MCF 10A (cell line): Measurements from ENCODE around the gene IDH3B. TPM values are rescaled to one million over a fixed set of nuclear protein-coding genes. Genes with fewer than 3 reads are reported as not detected.

Source experiments
- BruUV-seq: library from RNA; stranded (reverse); fragments of 400-500 nt; replicated peaks from 2 replicates; lab custom pipeline; 2021; lab: Mats Ljungman, UMichigan
- CTCF ChIA-PET: fragments of 300-600 bp; sonication (Branson Sonifier 250); formaldehyde crosslinking; extraction: SDS; loops from one replicate; lab custom pipeline; 2021; ENCODE audit warnings: antibody characterized with exemption, inconsistent platforms; lab: Yijun Ruan, JAX
- POLR2A ChIA-PET: fragments of 300-600, 350-650 bp; sonication (Branson Sonifier 250); formaldehyde crosslinking; extraction: SDS; loops from one replicate; lab custom pipeline; 2020; ENCODE audit warnings: antibody characterized with exemption, inconsistent platforms; lab: Yijun Ruan, JAX
- DNase-seq: peaks from one replicate; pipeline ENCODE4 v3.0.0-alpha.2; 2018; ENCODE audit not compliant: unreplicated experiment
- H3K27ac Mint-ChIP-seq: one replicate; pipeline ENCODE4 v1.8.0; 2022; ENCODE audit warnings: mild to moderate bottlenecking, low read depth, mixed read lengths; ENCODE audit not compliant: unreplicated experiment
- H3K27me3 Mint-ChIP-seq: one replicate; pipeline ENCODE4 v1.8.0; 2022; ENCODE audit warnings: mixed read lengths; ENCODE audit not compliant: insufficient read depth, unreplicated experiment
- H3K36me3 Mint-ChIP-seq: one replicate; pipeline ENCODE4 v1.8.0; 2022; ENCODE audit warnings: mild to moderate bottlenecking, moderate library complexity, mixed read lengths; ENCODE audit not compliant: insufficient read depth, unreplicated experiment
- H3K4me1 Mint-ChIP-seq: one replicate; pipeline ENCODE4 v1.8.0; 2022; ENCODE audit warnings: mixed read lengths; ENCODE audit not compliant: insufficient read depth, unreplicated experiment
- H3K4me3 Mint-ChIP-seq: one replicate; pipeline ENCODE4 v1.8.0; 2022; ENCODE audit warnings: mild to moderate bottlenecking, moderate library complexity, mixed read lengths; ENCODE audit not compliant: unreplicated experiment
- H3K9me3 Mint-ChIP-seq: one replicate; pipeline ENCODE4 v1.8.0; 2022; ENCODE audit warnings: mixed read lengths; ENCODE audit not compliant: unreplicated experiment
- intact Hi-C: fragments of 100-400 bp; cut with micrococcal nuclease; formaldehyde crosslinking; loops from 2 replicates; pipeline ENCODE4 v1.14.1; 2022
- total RNA-seq: library from RNA; stranded (reverse); gene quantifications from 2 replicates; pipeline ENCODE4 v1.2.3, GENCODE V29; 2022
- TF ChIP-seq, protein P1 (sequence below): fragments of 200-600 bp; IDR thresholded peaks from one replicate; pipeline ENCODE4 v1.8.0; 2022; ENCODE audit warnings: antibody characterized with exemption, mild to moderate bottlenecking; ENCODE audit not compliant: unreplicated experiment

IDH3B gene
- total RNA-seq, 1 experiment from 2014 or later: 102 TPM

DNA sequence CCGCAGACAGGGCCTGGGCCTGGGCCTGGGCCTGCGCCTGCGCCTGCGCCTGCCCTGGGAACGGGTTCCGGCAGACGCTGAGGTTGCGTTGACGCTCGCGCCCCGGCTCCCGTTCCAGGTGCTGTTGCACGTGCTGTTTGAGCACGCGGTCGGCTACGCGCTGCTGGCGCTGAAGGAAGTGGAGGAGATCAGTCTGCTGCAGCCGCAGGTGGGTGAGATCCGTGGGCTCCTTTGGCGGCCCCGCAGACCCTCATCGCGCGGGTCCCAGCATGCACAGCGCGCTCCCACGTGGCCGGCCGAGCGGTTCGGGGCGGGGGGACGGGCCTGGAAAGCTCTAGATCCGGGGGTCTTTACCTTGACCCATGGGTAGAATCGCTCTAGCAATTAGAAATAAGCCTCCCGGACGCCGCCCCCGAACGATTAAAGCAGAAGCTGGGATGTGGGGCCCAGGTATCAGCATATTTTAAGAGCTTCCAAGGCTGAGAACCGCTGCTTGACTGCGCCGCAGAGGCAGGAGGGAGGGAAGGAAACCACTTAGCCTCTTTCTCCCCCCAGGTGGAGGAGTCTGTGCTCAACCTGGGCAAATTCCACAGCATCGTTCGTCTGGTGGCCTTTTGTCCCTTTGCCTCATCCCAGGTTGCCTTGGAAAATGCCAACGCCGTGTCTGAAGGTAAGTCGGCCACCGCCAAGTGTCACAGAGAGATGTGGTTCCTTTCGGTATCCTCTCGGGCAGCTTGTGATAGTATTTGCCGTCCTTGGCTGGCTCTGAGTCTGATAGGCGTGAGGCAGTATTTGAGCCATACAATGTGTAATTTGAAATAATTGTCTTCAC, 11.1 kb downstream of the IDH3B start:
- TSS peak; percentile 65 for BruUV-seq
- ChIA-PET POLR2A (interaction anchor here (0.6 to 6.7 kb wide), 35 partner anchors 11 to 876 kb away, joined by 3 to 241 read pairs (median 4); partner anchors contain the start of genes IDH3B, ITPA, MRPS26 and PCED1A), CTCF (interaction anchor here (0.6 to 2.4 kb wide), 9 partner anchors 13 to 1148 kb away, joined by 3 to 8 read pairs (median 4); no protein-coding TSS in a partner anchor)
- H3K27me3 Mint-ChIP-seq: no peaks in the 10 kb centered on the region
- TF ChIP-seq, protein P1, sequence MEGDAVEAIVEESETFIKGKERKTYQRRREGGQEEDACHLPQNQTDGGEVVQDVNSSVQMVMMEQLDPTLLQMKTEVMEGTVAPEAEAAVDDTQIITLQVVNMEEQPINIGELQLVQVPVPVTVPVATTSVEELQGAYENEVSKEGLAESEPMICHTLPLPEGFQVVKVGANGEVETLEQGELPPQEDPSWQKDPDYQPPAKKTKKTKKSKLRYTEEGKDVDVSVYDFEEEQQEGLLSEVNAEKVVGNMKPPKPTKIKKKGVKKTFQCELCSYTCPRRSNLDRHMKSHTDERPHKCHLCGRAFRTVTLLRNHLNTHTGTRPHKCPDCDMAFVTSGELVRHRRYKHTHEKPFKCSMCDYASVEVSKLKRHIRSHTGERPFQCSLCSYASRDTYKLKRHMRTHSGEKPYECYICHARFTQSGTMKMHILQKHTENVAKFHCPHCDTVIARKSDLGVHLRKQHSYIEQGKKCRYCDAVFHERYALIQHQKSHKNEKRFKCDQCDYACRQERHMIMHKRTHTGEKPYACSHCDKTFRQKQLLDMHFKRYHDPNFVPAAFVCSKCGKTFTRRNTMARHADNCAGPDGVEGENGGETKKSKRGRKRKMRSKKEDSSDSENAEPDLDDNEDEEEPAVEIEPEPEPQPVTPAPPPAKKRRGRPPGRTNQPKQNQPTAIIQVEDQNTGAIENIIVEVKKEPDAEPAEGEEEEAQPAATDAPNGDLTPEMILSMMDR: no peak
- intact Hi-C loops: loop anchor here (1.0 kb wide), 1 partner anchor 348 kb away; no protein-coding TSS in a partner anchor
- peaks cover 49% of the 10 kb centered on the region for H3K36me3 Mint-ChIP-seq
- peak overlapping the region; percentile 87 for H3K4me3 Mint-ChIP-seq
- no peaks in the 10 kb centered on the region for H3K9me3 Mint-ChIP-seq
- H3K27ac Mint-ChIP-seq: peak overlapping the region; percentile 66
- DNase-seq: no peak
- peaks cover 23% of the 10 kb centered on the region for H3K4me1 Mint-ChIP-seq

GRCh38 chr20:2651772-2652723, 12.0 kb downstream of the IDH3B start, which contains the start of gene NOP56:
Gene NOP56, plus strand, starts transcription at chr20:2652632. Its CDS starts 29 bp downstream, at chr20:2652661.
- ChIA-PET POLR2A (interaction anchor here (0.5 to 6.7 kb wide), 38 partner anchors 10 to 875 kb away, joined by 3 to 241 read pairs (median 4); partner anchors contain the start of genes IDH3B, ITPA, MRPS26 and PCED1A), CTCF (interaction anchor here (0.5 to 2.1 kb wide), 10 partner anchors 24 to 1897 kb away, joined by 3 to 6 read pairs (median 3); no protein-coding TSS in a partner anchor)
- peak; percentile 89 for DNase-seq
- Mint-ChIP-seq H3K27me3 (no peaks in the 10 kb centered on the region), H3K36me3 (peaks cover 40% of the 10 kb centered on the region), H3K4me3 (peak within 1 kb of the TSS; percentile 87), H3K4me1 (peaks cover 23% of the 10 kb centered on the region), H3K27ac (peak within 1 kb of the TSS; percentile 66), H3K9me3 (no peaks in the 10 kb centered on the region)
- TF ChIP-seq, protein P1: no peak
- TSS peak; percentile 71 for BruUV-seq
- intact Hi-C loops: loop anchor here (1.0 kb wide), 1 partner anchor 349 kb away; no protein-coding TSS in a partner anchor

GRCh38 chr20:2643708-2644107, 20.3 kb downstream of the IDH3B start:
- H3K4me1 Mint-ChIP-seq: no peaks in the 10 kb centered on the region
- no peak overlapping the region for H3K4me3 Mint-ChIP-seq
- no peak overlapping the region for H3K27ac Mint-ChIP-seq
- ChIA-PET CTCF (interaction anchor here (0.6 to 2.2 kb wide), 4 partner anchors 20 to 122 kb away, joined by 3 to 9 read pairs (median 4); partner anchors contain the start of gene IDH3B), POLR2A (interaction anchor here (0.7 to 5.0 kb wide), 2 partner anchors 9 to 165 kb away, joined by 3 to 33 read pairs; partner anchors contain the start of gene NOP56)
- intact Hi-C loops: no loop called here
- no peaks in the 10 kb centered on the region for H3K36me3 Mint-ChIP-seq
- TF ChIP-seq, protein P1: no peak
- BruUV-seq: no TSS peak
- no peak for DNase-seq
- no peaks in the 10 kb centered on the region for H3K9me3 Mint-ChIP-seq
- no peaks in the 10 kb centered on the region for H3K27me3 Mint-ChIP-seq
